ENCODE results near the gene IGFBPL1. TPM values are rescaled to one million over a fixed set of nuclear protein-coding genes. Genes with fewer than 3 reads are reported as not detected.

IGFBPL1 gene
- total and polyA plus RNA-seq, 2 of the 13 experiments (the other 11 are each of a cell fraction or from before 2014, with no cell fraction given), result 0.24 TPM; not detected in 1

DNA sequence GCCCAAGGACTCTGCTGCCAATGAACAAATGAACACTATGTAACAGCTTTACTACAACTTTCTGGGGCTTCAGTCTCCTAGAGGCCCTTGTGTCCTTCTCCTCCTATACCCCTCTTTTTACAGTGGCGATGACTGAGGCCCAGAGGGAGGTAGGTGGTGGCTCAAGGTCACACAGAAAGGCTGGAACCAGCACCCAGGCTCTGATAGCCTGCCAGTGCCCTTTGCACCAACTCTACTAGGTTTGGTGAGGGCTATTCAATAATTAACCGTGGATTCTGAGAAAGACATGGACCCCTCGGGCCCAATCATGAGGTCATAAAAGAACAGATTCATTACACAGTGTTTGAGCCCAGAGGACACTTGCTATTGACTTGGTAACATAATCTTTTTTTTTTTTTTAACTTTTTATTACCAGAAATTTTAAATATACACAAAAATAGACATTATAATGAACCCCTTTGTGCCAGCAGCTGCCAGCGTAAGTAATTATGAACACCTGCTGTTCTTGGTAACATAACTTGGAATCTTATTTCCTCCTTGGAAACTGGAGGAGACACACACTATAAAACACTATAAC, 37.8 kb downstream of the IGFBPL1 start (continued):
- TF ChIP-seq CHCHD3 (CRISPR knock-in tag; IDR thresholded peaks at IDR 0.05) (no peak), ZNF136 (CRISPR knock-in tag; IDR thresholded peaks at IDR 0.05; ENCODE audit: low read depth) (no peak), SRSF1 (optimal IDR thresholded peaks at IDR 0.05; ENCODE audit: low read depth, low read length) (no peak), ZSCAN9 (CRISPR knock-in tag; IDR thresholded peaks at IDR 0.05; ENCODE audit: borderline replicate concordance) (no peak), SRSF9 (IDR thresholded peaks at IDR 0.05; ENCODE audit: borderline replicate concordance, insufficient read depth, low read depth, low read length, poor library complexity, severe bottlenecking) (no peak), HOXA3 (CRISPR knock-in tag; IDR thresholded peaks at IDR 0.05) (peak; percentile 77; the same call in 1 of the 2 replicates), TEAD3 (CRISPR knock-in tag; optimal IDR thresholded peaks at IDR 0.05; ENCODE audit: borderline replicate concordance) (no peak), POLR2G (IDR thresholded peaks at IDR 0.05; ENCODE audit: low read depth, low read length) (0 out of 2 replicates have a peak, but pooled peaks have one; percentile 35), DPF2 (CRISPR knock-in tag; IDR thresholded peaks at IDR 0.05; ENCODE audit: borderline replicate concordance, low read depth) (no peak), MYNN (CRISPR knock-in tag; IDR thresholded peaks at IDR 0.05; ENCODE audit: low read depth) (no peak), CCDC6 (CRISPR knock-in tag; IDR thresholded peaks at IDR 0.05) (no peak), ERF (CRISPR knock-in tag; IDR thresholded peaks at IDR 0.05) (no peak), IRX3 (CRISPR knock-in tag; IDR thresholded peaks at IDR 0.05; ENCODE audit: borderline replicate concordance, low read depth) (no peak), PCBP1 (IDR thresholded peaks at IDR 0.05; ENCODE audit: borderline replicate concordance, low read depth, low read length) (no peak), ONECUT2 (CRISPR knock-in tag; IDR thresholded peaks at IDR 0.05) (no peak), PHF5A (CRISPR knock-in tag; IDR thresholded peaks at IDR 0.05; ENCODE audit: low read depth, unreplicated experiment) (no peak), ZNF674 (CRISPR knock-in tag; IDR thresholded peaks at IDR 0.05; ENCODE audit: low read depth) (no peak), ZNF883 (CRISPR knock-in tag; IDR thresholded peaks at IDR 0.05; ENCODE audit: not compliant biosample characterization) (no peak), FOXO1 (CRISPR knock-in tag; IDR thresholded peaks at IDR 0.05) (no peak; the same call in 1 of the 2 replicates), TP53 (CRISPR knock-in tag; conservative IDR thresholded peaks at IDR 0.05) (no peak)
- TF ChIP-seq, protein P1, sequence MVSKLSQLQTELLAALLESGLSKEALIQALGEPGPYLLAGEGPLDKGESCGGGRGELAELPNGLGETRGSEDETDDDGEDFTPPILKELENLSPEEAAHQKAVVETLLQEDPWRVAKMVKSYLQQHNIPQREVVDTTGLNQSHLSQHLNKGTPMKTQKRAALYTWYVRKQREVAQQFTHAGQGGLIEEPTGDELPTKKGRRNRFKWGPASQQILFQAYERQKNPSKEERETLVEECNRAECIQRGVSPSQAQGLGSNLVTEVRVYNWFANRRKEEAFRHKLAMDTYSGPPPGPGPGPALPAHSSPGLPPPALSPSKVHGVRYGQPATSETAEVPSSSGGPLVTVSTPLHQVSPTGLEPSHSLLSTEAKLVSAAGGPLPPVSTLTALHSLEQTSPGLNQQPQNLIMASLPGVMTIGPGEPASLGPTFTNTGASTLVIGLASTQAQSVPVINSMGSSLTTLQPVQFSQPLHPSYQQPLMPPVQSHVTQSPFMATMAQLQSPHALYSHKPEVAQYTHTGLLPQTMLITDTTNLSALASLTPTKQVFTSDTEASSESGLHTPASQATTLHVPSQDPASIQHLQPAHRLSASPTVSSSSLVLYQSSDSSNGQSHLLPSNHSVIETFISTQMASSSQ (IDR thresholded peaks at IDR 0.05; ENCODE audit: low read depth), result peak; percentile 78
- TF ChIP-seq, protein P1 (CRISPR knock-in tag; IDR thresholded peaks at IDR 0.05; ENCODE audit: borderline replicate concordance), result peak; percentile 91
- TF ChIP-seq, protein P2, sequence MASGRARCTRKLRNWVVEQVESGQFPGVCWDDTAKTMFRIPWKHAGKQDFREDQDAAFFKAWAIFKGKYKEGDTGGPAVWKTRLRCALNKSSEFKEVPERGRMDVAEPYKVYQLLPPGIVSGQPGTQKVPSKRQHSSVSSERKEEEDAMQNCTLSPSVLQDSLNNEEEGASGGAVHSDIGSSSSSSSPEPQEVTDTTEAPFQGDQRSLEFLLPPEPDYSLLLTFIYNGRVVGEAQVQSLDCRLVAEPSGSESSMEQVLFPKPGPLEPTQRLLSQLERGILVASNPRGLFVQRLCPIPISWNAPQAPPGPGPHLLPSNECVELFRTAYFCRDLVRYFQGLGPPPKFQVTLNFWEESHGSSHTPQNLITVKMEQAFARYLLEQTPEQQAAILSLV (CRISPR knock-in tag; IDR thresholded peaks at IDR 0.05; ENCODE audit: borderline replicate concordance), result no peak
- TF ChIP-seq, protein P3, sequence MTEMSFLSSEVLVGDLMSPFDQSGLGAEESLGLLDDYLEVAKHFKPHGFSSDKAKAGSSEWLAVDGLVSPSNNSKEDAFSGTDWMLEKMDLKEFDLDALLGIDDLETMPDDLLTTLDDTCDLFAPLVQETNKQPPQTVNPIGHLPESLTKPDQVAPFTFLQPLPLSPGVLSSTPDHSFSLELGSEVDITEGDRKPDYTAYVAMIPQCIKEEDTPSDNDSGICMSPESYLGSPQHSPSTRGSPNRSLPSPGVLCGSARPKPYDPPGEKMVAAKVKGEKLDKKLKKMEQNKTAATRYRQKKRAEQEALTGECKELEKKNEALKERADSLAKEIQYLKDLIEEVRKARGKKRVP (CRISPR knock-in tag; IDR thresholded peaks at IDR 0.05), result no peak

Measured in HepG2 (cell line).